ENCODE results near the gene SELENON.

GRCh38 chr1:25799352-25799934 is 550 bp upstream of the SELENON start:
- TF ChIP-seq CTCF (conservative IDR thresholded peaks at IDR 0.05; ENCODE audit: low read depth, low read length) (no peak), EZH2phosphoT487 (IDR thresholded peaks at IDR 0.05; ENCODE audit: borderline replicate concordance, low read length) (no peak)

Measured in PC-3 (cell line).